SIG-M5 (cell line): ENCODE results near the gene FOXR1.
A peak's percentile ranks its signal among the peaks of the same experiment; 100 is the strongest.
"Not testable (repeated sequence)": the region's sequence is repeated elsewhere in the genome, so short reads cannot be mapped to it uniquely, and the experiment has no call there.

Experiments used
- DNase-seq: peaks from one replicate; lab custom pipeline; 2025; lab: John Stamatoyannopoulos, UW

Gene FOXR1

GRCh38 chr11:118997627-118998387 is 26.2 kb downstream of the FOXR1 start, which contains the start of gene CENATAC:
TSS of gene CENATAC (plus strand) at chr11:118998138. CDS start at chr11:118998198, 60 bp downstream.
- DNase-seq: no peak

GRCh38 chr11:118998388-118998717 is 26.8 kb downstream of the FOXR1 start:
- no peak for DNase-seq

- DNase-seq: no peak
These were observed 27.3 kb downstream of the FOXR1 start for GRCh38 chr11:118998822-118999221.

- no peak for DNase-seq
These were observed 29.3 kb downstream of the FOXR1 start for GRCh38 chr11:119000906-119001305.

- DNase-seq: no peak
These were observed 35.1 kb downstream of the FOXR1 start for GRCh38 chr11:119006656-119007055.

- no peak for DNase-seq
These were observed 40.0 kb downstream of the FOXR1 start for GRCh38 chr11:119011476-119012053.

- DNase-seq: no peak
These were observed 41.1 kb downstream of the FOXR1 start for GRCh38 chr11:119012629-119013170.

GRCh38 chr11:119014209-119014924 is 42.8 kb downstream of the FOXR1 start:
- no peak for DNase-seq

GRCh38 chr11:119015054-119015611 is 43.6 kb downstream of the FOXR1 start:
- no peak for DNase-seq

- DNase-seq: no peak
These were observed 44.9 kb downstream of the FOXR1 start for GRCh38 chr11:119016216-119017009.

GRCh38 chr11:119017377-119017776 is 45.8 kb downstream of the FOXR1 start:
- DNase-seq: not testable (repeated sequence)

GRCh38 chr11:119018074-119018938 is 46.7 kb downstream of the FOXR1 start, which contains the start of the genes RPS25 and TRAPPC4:
TSS of gene RPS25 (minus strand) at chr11:119018343. CDS start at chr11:119018284, 59 bp downstream.
TSS of gene TRAPPC4 (plus strand) at chr11:119018766. CDS start at chr11:119018796, 30 bp downstream.
- peak; percentile 91 for DNase-seq

GRCh38 chr11:119019996-119020395 is 48.4 kb downstream of the FOXR1 start:
- no peak for DNase-seq

- no peak for DNase-seq
These were observed 50.1 kb downstream of the FOXR1 start for GRCh38 chr11:119021631-119022030.

- no peak for DNase-seq
These were observed 52.2 kb downstream of the FOXR1 start for GRCh38 chr11:119023741-119024140.

GRCh38 chr11:119024430-119025098 is 53.0 kb downstream of the FOXR1 start:
- DNase-seq: no peak

GRCh38 chr11:119025099-119025473 is 53.5 kb downstream of the FOXR1 start:
- DNase-seq: no peak

- no peak for DNase-seq
These were observed 54.0 kb downstream of the FOXR1 start for GRCh38 chr11:119025541-119025940.

- DNase-seq: no peak
These were observed 54.6 kb downstream of the FOXR1 start for GRCh38 chr11:119025978-119026766.
